Mucosa of gallbladder (tissue), 1 donor: ENCODE data around the gene SUGCT. TPM values are rescaled to one million over a fixed set of nuclear protein-coding genes. Genes with fewer than 3 reads are reported as not detected.

Experiments
- DNase-seq: peaks from one replicate; pipeline ENCODE4 v3.0.0-alpha.2; 2020; ENCODE audit warnings: low spot score
- total RNA-seq: library from RNA; stranded (reverse); gene quantifications from one replicate; pipeline ENCODE4 v1.2.1, GENCODE V29; 2021
- donor health status: DM: no; HTN: no; CAD: no.

The SUGCT gene
- total RNA-seq, 1 donor from 2014 or later: 7.6 TPM

GRCh38 chr7:40763319-40764287, 628.8 kb downstream of the SUGCT start:
- no peak for DNase-seq

GRCh38 chr7:40765639-40766038, 630.8 kb downstream of the SUGCT start:
- DNase-seq: no peak

- no peak for DNase-seq
Measured at GRCh38 chr7:40772096-40772495, 637.3 kb downstream of the SUGCT start.

GRCh38 chr7:40773656-40774055, 638.9 kb downstream of the SUGCT start:
- DNase-seq: no peak

GRCh38 chr7:40775877-40776276, 641.1 kb downstream of the SUGCT start:
- DNase-seq: no peak

DNA sequence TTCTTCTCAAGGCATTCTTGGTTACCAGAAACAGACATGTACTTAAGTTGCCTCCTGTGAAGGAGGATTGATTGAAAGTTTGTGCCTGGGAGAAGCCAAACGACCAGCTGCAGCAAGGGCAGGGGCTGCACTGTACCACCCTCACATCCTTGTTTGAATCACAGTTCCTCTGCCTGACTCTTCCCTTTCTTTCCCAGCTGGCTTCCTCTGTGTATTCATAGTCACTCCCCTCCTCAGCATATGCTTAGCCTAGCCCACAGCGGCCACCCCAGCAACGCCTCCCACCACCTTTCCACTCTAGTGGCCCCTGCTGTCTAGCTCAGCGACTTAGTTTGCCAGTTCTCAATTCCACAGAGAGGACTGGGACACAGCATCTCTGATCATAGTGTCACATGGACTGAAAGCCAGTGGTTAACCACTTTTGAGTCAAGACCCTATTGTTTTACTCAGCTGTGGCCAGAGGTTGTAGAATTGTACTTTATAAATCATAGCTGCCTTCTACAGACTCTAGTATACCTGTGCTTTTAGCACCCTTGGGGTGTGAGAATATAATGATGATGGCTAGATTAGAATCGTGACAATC, 643.0 kb downstream of the SUGCT start:
- no peak for DNase-seq

GRCh38 chr7:40780460-40780859, 645.7 kb downstream of the SUGCT start:
- DNase-seq: no peak

DNA sequence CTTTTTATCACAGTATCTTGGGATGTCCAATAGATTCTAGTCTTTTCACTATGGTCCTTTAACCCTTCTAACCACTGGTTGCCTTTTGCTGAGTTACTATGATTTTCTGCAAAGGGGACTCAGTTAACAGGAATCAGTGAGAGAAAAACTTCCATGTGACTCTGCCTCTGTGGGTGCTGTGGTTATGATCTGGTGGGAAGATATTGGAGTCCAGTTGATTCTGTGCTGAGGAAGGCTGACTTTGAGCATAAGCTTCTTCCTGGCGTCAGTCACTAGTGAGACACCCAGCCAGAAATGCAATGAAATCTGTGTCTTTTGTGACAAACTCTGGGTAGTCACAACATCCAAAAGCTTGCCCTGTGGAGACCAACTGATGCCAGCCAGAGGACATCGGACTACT, 648.0 kb downstream of the SUGCT start:
- no peak for DNase-seq

DNA sequence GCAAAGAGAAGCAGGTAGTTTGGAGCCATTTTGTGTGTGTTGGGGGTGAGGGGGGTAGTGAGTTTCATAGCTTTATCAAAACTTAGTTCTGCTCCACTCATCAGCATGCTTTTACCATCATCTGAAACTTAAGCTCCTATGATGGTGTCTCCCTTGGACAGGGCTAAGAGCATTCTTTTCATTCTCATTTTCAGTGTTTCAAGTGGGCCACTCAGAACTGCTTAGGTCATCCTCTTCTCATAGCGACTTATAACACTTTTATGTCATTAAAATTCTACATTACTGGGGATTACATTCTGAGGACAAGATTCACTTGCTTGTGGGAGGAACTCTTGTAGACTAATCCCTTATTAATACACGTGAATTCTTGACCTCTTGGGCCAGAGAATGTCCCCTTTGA, 649.4 kb downstream of the SUGCT start:
- no peak for DNase-seq

- no peak for DNase-seq
Measured at GRCh38 chr7:40786909-40787308, 652.1 kb downstream of the SUGCT start.

DNA sequence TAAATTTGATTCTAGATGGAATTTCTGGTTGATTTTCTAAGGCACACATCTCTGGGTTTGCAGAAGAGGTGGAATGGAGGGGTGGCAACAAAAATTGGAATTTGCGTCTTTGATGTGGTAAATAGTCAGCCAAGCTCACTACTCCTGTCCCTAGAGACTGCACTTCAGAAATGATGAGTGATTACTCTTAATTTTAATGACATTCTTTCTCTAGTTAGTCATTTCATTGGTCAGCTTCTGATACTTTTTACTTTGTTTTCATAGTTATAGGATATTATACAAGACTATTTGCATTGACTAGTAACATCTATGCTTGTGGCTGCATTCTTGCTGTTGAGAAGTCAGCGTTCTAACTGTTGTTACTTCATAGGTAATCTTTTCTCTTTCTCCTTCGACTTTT, 658.3 kb downstream of the SUGCT start:
- DNase-seq: no peak

- DNase-seq: no peak
Measured at GRCh38 chr7:40795607-40796006, 660.8 kb downstream of the SUGCT start.

DNA sequence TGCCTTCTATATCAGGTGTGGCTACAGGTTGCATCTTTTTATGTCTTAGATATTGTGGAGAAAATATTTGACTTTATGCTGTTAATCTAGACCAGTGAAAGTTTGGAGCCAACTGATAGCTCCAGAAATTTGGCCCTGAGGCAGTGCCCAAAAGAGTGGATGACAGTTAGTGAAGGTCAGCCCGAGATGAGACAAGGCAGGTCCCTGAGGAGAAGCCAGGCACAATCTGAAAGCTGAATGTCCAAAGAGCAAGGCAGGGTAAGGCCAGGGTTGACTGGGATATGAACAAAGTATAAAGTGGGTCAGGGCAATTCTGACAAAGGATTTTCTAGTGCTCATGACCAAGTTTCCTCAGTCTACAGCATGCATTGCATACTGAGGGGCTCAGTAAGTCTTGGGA, 661.9 kb downstream of the SUGCT start:
- no peak for DNase-seq

DNA sequence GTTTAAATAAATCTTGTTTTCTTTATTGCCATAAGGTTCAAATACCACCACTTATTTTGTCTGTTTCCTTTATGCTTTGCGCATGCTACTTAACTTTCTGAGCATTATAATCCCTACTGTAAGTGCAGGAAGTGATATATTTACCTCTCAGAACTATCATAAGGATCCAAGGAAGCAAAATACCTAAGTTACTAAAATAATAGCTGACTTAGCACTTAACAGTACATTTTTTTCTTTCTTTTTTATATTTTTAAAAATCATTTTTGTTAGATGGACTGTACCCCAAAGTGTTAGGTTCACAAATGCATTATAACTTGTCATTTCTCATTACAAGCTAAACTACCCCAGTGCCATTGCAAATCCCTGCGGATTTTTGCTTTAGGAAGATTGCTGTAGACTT, 663.8 kb downstream of the SUGCT start:
- no peak for DNase-seq

- no peak for DNase-seq
Measured at GRCh38 chr7:40799493-40800403, 664.9 kb downstream of the SUGCT start.

DNA sequence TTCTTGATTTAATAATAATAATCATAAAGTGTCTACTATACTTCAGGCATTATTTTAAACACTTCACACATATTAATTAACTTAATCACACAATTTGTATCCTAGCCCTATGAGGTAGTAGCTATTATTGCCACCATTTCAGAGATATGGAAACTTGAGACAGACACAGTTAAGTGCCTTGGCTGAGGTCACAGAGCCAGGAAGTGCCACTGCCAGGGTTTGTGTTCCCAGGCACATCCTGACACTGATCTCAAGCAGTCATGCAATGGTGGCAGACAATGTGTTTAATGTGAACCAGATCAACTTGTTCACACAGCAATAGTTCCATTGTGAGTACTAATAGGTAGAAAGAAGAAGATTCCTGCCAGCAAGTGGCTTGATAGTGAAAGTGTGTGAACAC, 666.0 kb downstream of the SUGCT start:
- DNase-seq: no peak

GRCh38 chr7:40802497-40802896, 667.7 kb downstream of the SUGCT start:
- DNase-seq: no peak

DNA sequence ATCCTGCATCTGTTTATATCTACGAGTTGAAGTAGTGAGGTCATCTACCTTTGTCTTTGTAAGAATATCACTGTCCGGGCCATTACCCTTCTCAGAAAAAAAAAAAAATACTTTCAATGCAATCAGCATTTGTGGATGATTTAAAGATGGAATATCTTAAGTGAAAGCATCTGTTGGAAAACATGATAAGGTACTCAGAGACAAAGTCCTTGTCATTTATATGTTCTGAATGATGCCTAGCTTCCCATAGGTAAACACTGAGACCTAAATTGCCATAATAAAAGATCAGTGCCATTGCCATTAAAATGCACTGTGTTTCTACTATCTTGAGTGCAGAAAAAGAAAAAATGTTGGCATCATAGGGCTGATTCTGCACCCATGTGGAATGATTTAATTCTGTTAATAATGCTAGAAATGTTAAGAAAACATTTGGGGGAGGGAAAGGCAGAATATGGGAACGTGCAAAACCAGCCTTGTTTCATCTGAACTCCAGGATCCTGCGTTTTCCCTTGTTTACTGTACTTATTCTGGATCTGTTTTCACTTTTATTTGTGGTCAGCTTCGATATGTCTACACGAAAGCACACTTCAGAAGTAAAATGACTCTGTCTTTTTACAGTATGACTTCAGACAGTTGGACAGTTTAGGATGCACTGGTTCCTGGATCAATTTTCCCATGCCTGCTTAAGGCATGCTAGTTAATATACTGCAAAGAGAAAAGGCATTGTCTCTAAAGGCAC, 669.8 kb downstream of the SUGCT start:
- DNase-seq: no peak

DNA sequence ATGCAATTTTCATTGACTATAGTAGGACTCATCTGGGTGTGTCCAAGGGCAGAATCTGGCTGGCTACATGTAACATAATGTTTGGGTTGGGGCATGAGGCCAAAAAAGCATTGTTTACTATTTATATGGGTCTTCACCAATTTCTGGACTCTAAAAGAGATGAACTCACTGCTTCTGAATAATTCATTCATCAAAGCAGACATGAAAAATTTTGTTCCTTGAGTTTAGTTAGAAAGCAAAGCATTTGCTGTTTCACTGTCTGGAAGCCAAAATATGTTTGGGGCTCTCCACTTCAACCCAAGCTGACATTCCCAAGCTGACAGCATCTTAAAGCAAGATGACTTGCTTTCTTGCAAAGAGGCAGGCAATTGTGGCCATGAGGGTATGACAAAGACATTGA, 670.6 kb downstream of the SUGCT start:
- DNase-seq: no peak

DNA sequence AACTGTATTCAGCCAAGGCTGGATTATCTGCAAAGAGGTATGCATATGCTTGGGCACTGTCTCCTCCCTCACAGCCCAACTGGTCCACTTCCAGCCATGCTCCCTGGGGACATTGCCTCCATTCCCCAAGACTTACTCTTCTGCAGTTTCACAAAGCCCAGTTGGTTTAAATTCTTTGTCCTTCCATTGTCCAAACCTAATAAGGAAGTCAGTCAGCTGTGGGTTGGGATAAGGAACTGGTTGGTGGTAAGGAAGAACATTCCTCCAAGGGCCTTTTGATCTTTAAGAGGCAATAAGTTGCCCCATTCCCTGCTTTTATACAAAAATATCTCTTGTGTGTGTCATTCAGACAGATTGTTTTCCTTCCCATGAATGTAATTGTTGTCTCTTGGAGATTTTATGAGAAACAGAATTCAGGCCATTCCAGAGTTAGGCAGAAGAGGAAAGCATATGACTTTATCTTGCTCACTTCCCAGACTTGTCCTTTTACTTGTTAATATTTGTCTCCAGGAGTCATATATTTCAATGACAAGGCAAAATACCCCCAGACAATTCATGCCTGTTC, 673.7 kb downstream of the SUGCT start:
- peak; percentile 46 for DNase-seq

- DNase-seq: no peak
Measured at GRCh38 chr7:40810274-40810673, 675.5 kb downstream of the SUGCT start.
